ENCODE data around the gene MOK.

- TF ChIP-seq CTCF (IDR thresholded peaks at IDR 0.05) (no peak), POLR2A (IDR thresholded peaks at IDR 0.05) (no peak), POLR2AphosphoS5 (IDR thresholded peaks at IDR 0.05) (no peak)
Observed at GRCh38 chr14:102341566-102341965, 36.6 kb upstream of the MOK start.

Data from breast epithelium (tissue), 3 donors.